ENCODE results near the gene PLOD2. TPM values are rescaled to one million over a fixed set of nuclear protein-coding genes. Genes with fewer than 3 reads are reported as not detected.

The PLOD2 gene
- total and polyA plus RNA-seq, 9 donors = 13.8 to 43.4 (median 22.6) TPM

DNA sequence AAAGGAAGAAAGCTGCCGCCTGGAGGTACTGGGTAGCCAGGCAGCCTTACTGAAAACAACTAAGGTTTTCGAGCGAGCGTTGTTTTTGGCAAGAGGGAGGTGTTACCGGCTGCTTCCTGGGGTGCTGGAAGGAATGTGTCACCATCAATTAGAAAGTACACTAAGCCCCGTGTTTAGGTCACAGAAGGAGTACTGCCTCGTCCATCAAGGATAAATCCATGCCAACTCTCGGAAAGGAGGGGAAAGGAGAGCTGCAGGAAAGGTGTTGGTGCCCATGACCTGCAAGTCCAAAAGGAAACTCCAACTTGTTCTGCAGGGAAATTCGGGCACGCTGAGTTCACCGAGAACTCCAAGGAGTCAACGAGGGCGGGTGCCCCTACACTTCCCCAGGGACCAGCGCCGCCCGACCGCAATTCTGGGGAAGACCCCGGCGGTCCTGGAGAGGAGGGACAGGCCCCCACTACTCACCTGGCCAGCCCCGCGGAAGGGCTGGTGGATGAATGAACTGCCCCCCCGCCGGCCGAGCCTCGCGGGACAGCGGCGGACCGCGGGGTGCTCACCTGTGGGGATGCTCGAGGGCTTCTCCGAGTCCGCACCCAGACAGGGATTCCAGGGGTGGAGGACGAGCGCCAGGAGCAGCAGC lies 542 bp downstream of the PLOD2 start:
- Histone ChIP-seq H3K27me3 (ENCODE audit: control insufficient read depth, insufficient read depth, low read length) (no peaks in the 10 kb centered on the region), H3K27ac (ENCODE audit: low read length) (peak overlapping the region; percentile 94), H3K4me3 (ENCODE audit: low read length) (peak overlapping the region; percentile 78), H3K36me3 (ENCODE audit: control insufficient read depth, insufficient read depth, low read length) (no peaks in the 10 kb centered on the region), H3K4me1 (ENCODE audit: control insufficient read depth, insufficient read depth, low read length) (peaks cover 5% of the 10 kb centered on the region), H3K9me3 (replicated peaks; ENCODE audit: control insufficient read depth, low read depth, low read length) (no peaks in the 10 kb centered on the region)
- peak; percentile 86 for DNase-seq
- WGBS (ENCODE audit: insufficient coverage) = under 1% methylated on average over 33 of the region's 35 CpGs

DNA sequence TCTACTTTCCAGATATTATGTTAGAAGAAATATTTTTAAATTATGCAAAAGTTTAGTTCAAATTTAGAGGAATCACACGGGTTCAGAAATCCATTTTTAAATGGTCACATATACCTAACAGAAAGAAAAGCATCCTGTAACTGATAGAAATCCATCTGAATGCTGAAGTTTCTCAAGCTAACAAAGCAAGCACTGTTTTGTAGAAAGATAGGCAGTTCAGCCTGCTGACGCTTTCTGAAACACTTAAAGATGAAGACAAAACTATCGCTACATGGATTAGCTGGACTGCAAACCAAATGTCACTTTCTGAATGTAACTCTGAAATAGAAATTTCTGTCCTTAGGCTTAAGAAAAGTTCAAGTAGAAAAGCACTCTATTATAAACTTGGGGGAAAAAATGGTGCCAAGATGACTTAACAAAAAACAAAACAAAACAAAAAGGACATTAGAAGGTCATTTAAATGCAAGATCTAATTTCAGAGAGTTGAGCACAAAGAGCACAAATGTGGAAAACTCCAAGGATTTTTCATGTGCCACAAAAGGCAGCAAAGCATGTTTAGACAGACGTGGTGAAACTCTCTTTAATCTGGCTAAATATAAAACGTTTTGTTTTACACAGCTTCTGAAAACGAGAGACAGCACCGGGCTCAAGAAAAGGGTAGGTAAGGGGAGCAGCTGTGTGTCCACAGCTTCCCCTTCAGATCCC lies 1.2 kb downstream of the PLOD2 start:
- WGBS (ENCODE audit: insufficient coverage) = no CpG with 5 or more reads among the region's 7 CpGs
- DNase-seq = no peak
- H3K27ac ChIP-seq (ENCODE audit: low read length) = peak overlapping the region; percentile 94
- H3K4me1 ChIP-seq (ENCODE audit: control insufficient read depth, insufficient read depth, low read length) = peaks cover 5% of the 10 kb centered on the region
- no peaks in the 10 kb centered on the region for H3K9me3 ChIP-seq (replicated peaks; ENCODE audit: control insufficient read depth, low read depth, low read length)
- H3K27me3 ChIP-seq (ENCODE audit: control insufficient read depth, insufficient read depth, low read length) = no peaks in the 10 kb centered on the region
- H3K4me3 ChIP-seq (ENCODE audit: low read length) = peak overlapping the region; percentile 78
- no peaks in the 10 kb centered on the region for H3K36me3 ChIP-seq (ENCODE audit: control insufficient read depth, insufficient read depth, low read length)

DNA sequence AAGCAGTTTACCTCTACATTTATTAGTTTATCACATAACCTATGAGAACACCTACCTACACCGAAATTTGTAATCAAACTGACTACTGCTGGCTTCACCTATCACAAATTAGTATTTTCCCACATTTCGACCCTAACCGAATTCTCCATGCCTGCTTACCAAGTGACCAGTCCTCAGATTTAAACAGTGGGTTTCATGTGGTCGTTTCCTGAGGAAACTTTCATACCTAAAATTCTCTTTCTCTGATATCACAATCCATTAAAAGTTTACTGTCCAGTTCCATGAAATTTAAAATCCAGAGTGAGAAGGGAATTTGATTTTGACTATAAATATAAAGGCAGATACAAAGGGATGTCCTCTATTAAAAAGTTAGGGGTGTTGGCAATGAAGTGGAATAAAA lies 1.9 kb downstream of the PLOD2 start:
- Histone ChIP-seq H3K4me3 (ENCODE audit: low read length) (no peak overlapping the region), H3K27ac (ENCODE audit: low read length) (no peak overlapping the region), H3K36me3 (ENCODE audit: control insufficient read depth, insufficient read depth, low read length) (no peaks in the 10 kb centered on the region), H3K9me3 (replicated peaks; ENCODE audit: control insufficient read depth, low read depth, low read length) (no peaks in the 10 kb centered on the region), H3K4me1 (ENCODE audit: control insufficient read depth, insufficient read depth, low read length) (peaks cover 5% of the 10 kb centered on the region), H3K27me3 (ENCODE audit: control insufficient read depth, insufficient read depth, low read length) (no peaks in the 10 kb centered on the region)
- no peak for DNase-seq
- 54% methylated on average over 4 of the region's 4 CpGs for WGBS (ENCODE audit: insufficient coverage)

DNA sequence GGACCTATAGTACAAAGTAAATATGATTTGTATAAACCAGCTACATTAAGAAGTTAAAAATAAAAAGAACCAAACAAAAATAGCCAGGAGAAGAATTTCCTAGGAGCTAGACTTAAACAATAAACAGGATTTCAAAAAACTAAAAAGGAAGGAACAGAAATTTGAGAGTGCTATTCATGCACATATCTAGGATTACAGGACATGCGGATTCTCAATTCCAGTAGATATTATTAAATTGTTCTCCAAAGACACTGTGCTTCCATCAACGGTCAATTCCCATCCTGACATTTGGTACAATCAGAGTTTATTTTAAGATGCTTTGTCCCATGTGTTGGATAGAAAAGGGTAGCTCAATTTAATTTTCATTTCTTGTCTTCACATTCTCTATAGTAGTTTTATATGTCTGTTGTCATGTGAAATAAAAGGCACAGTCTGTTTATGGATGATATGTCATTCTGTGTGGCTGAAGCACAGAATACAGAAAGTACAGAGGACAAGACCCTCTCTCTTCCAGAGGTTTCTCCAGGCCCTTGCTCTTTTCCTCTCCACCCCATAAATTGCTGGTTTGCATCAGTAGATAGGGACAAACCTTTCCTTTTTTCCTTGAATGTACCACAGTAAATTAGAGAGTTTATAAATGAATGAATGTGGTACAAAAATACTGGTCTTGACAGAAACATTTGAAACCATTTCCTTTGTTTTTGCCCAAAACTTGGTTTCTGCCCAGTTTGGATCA lies 3.5 kb downstream of the PLOD2 start:
- no peak for DNase-seq
- no CpG with 5 or more reads among the region's 2 CpGs for WGBS (ENCODE audit: insufficient coverage)

DNA sequence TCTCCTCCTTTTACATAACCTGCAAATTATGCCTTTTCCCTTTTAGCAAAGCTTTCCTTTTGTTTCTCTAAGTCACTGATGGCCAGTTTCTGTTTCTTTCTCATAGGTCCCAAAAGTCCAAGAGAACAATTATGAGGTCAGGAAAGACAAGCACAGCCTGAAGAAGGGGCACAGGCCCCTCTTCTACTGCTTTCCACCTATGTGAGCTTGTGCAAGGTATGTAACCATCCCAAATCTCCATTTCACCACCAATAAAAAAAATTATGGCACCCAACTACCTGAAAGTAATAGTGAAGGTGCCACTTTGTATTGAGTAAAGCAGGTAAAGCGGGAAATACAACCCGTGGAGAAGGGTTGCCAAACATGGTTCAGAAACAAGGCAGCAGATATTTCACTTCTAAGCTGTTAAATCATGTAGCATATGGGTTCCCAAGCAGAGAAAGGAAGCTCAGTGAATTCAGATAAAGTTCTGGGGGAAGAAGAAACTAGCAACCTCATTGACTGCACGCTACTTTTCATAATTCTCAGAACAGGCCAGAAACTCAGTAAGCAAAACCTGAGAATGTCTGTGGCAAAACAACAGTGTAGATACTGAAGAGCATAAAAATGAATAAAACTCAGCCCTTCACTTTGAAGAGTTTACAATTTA lies 4.2 kb downstream of the PLOD2 start:
- WGBS (ENCODE audit: insufficient coverage) = 80% methylated on average over 1 of the region's 3 CpGs
- Histone ChIP-seq H3K4me3 (ENCODE audit: low read length) (no peak overlapping the region), H3K4me1 (ENCODE audit: control insufficient read depth, insufficient read depth, low read length) (peaks cover 5% of the 10 kb centered on the region), H3K9me3 (replicated peaks; ENCODE audit: control insufficient read depth, low read depth, low read length) (no peaks in the 10 kb centered on the region), H3K27ac (ENCODE audit: low read length) (peak overlapping the region; percentile 39), H3K27me3 (ENCODE audit: control insufficient read depth, insufficient read depth, low read length) (no peaks in the 10 kb centered on the region), H3K36me3 (ENCODE audit: control insufficient read depth, insufficient read depth, low read length) (no peaks in the 10 kb centered on the region)
- no peak for DNase-seq

More for the DNA sequence above, 3.5 kb downstream of the PLOD2 start:
- H3K4me1 ChIP-seq (ENCODE audit: control insufficient read depth, insufficient read depth, low read length) = peaks cover 5% of the 10 kb centered on the region
- no peaks in the 10 kb centered on the region for H3K36me3 ChIP-seq (ENCODE audit: control insufficient read depth, insufficient read depth, low read length)
- H3K27ac ChIP-seq (ENCODE audit: low read length) = peak overlapping the region; percentile 39
- H3K4me3 ChIP-seq (ENCODE audit: low read length) = no peak overlapping the region
- no peaks in the 10 kb centered on the region for H3K27me3 ChIP-seq (ENCODE audit: control insufficient read depth, insufficient read depth, low read length)
- no peaks in the 10 kb centered on the region for H3K9me3 ChIP-seq (replicated peaks; ENCODE audit: control insufficient read depth, low read depth, low read length)

- H3K4me3 ChIP-seq (ENCODE audit: low read length) = no peak overlapping the region
- peaks cover 5% of the 10 kb centered on the region for H3K4me1 ChIP-seq (ENCODE audit: control insufficient read depth, insufficient read depth, low read length)
Observed at GRCh38 chr3:146156095-146156494, 4.9 kb downstream of the PLOD2 start.

GRCh38 chr3:146154995-146155394 lies 6.0 kb downstream of the PLOD2 start:
- H3K9me3 ChIP-seq (replicated peaks; ENCODE audit: control insufficient read depth, low read depth, low read length) = no peaks in the 10 kb centered on the region
- no peak for DNase-seq
- peaks cover 3% of the 10 kb centered on the region for H3K4me1 ChIP-seq (ENCODE audit: control insufficient read depth, insufficient read depth, low read length)
- WGBS (ENCODE audit: insufficient coverage) = no CpG with 5 or more reads among the region's 2 CpGs
- H3K27ac ChIP-seq (ENCODE audit: low read length) = no peak overlapping the region
- H3K36me3 ChIP-seq (ENCODE audit: control insufficient read depth, insufficient read depth, low read length) = no peaks in the 10 kb centered on the region
- no peak overlapping the region for H3K4me3 ChIP-seq (ENCODE audit: low read length)
- no peaks in the 10 kb centered on the region for H3K27me3 ChIP-seq (ENCODE audit: control insufficient read depth, insufficient read depth, low read length)

More at GRCh38 chr3:146156095-146156494, 4.9 kb downstream of the PLOD2 start:
- Histone ChIP-seq H3K36me3 (ENCODE audit: control insufficient read depth, insufficient read depth, low read length) (no peaks in the 10 kb centered on the region), H3K9me3 (replicated peaks; ENCODE audit: control insufficient read depth, low read depth, low read length) (no peaks in the 10 kb centered on the region), H3K27me3 (ENCODE audit: control insufficient read depth, insufficient read depth, low read length) (no peaks in the 10 kb centered on the region), H3K27ac (ENCODE audit: low read length) (peak overlapping the region; percentile 39)
- 58% methylated on average over 4 of the region's 4 CpGs for WGBS (ENCODE audit: insufficient coverage)
- peak; percentile 61 for DNase-seq

GRCh38 chr3:146154316-146154715 lies 6.7 kb downstream of the PLOD2 start:
- Histone ChIP-seq H3K36me3 (ENCODE audit: control insufficient read depth, insufficient read depth, low read length) (no peaks in the 10 kb centered on the region), H3K27ac (ENCODE audit: low read length) (no peak overlapping the region), H3K9me3 (replicated peaks; ENCODE audit: control insufficient read depth, low read depth, low read length) (no peaks in the 10 kb centered on the region), H3K4me1 (ENCODE audit: control insufficient read depth, insufficient read depth, low read length) (peaks cover 3% of the 10 kb centered on the region), H3K4me3 (ENCODE audit: low read length) (no peak overlapping the region), H3K27me3 (ENCODE audit: control insufficient read depth, insufficient read depth, low read length) (no peaks in the 10 kb centered on the region)
- WGBS (ENCODE audit: insufficient coverage) = no CpG with 5 or more reads among the region's 1 CpG
- no peak for DNase-seq

GRCh38 chr3:146153429-146153828 lies 7.6 kb downstream of the PLOD2 start:
- DNase-seq = no peak
- no peaks in the 10 kb centered on the region for H3K9me3 ChIP-seq (replicated peaks; ENCODE audit: control insufficient read depth, low read depth, low read length)
- no peaks in the 10 kb centered on the region for H3K27me3 ChIP-seq (ENCODE audit: control insufficient read depth, insufficient read depth, low read length)
- H3K27ac ChIP-seq (ENCODE audit: low read length) = no peak overlapping the region
- peaks cover 3% of the 10 kb centered on the region for H3K4me1 ChIP-seq (ENCODE audit: control insufficient read depth, insufficient read depth, low read length)
- no peak overlapping the region for H3K4me3 ChIP-seq (ENCODE audit: low read length)
- WGBS (ENCODE audit: insufficient coverage) = 80% methylated on average over 1 of the region's 4 CpGs
- no peaks in the 10 kb centered on the region for H3K36me3 ChIP-seq (ENCODE audit: control insufficient read depth, insufficient read depth, low read length)

DNA sequence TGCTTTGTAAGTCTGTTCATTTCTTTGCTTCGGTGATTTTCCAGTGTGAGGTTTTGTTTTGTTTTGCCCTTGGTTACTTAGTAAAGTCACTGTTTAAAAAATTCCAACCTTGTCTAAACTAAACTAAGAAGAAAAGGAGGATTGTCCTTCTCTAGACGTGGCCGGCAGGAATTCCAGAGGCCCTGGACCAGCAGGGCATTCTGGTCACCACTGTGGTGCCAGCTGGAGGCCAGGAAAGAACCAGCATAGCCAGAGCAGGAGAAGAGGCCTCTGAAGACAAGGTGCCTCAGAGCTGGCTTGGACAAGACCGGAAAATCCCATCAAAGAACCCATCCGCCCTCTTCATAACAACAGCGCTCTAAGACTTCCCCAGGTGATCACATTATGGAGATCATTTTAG lies 8.2 kb downstream of the PLOD2 start:
- H3K4me1 ChIP-seq (ENCODE audit: control insufficient read depth, insufficient read depth, low read length) = peaks cover 3% of the 10 kb centered on the region

More for the DNA sequence above, 8.2 kb downstream of the PLOD2 start:
- no peak for DNase-seq
- no peak overlapping the region for H3K4me3 ChIP-seq (ENCODE audit: low read length)
- H3K9me3 ChIP-seq (replicated peaks; ENCODE audit: control insufficient read depth, low read depth, low read length) = no peaks in the 10 kb centered on the region
- H3K27me3 ChIP-seq (ENCODE audit: control insufficient read depth, insufficient read depth, low read length) = no peaks in the 10 kb centered on the region
- 87% methylated on average over 3 of the region's 6 CpGs for WGBS (ENCODE audit: insufficient coverage)
- H3K36me3 ChIP-seq (ENCODE audit: control insufficient read depth, insufficient read depth, low read length) = no peaks in the 10 kb centered on the region
- no peak overlapping the region for H3K27ac ChIP-seq (ENCODE audit: low read length)
